OCI-LY3 (cell line): ENCODE measurements around the gene RAB40A.

Source experiments
- EZH2phosphoT487 ChIP-seq: fragments of 200-600 bp; shearing (Covaris generic); IDR thresholded peaks from 2 replicates; pipeline ENCODE4 v1.6.1; 2018; ENCODE audit warnings: antibody characterized with exemption, mixed run types, low read depth
- TF ChIP-seq, protein P1 (sequence below): fragments of 200-600, 300-600 bp; sonication (generic); IDR thresholded peaks from 2 replicates; pipeline ENCODE4 v1.5.1; 2014; ENCODE audit warnings: antibody characterized with exemption, low read length, low read depth

GRCh38 chrX:103520386-103520785 lies 1.1 kb upstream of the RAB40A start:
- TF ChIP-seq, protein P1, sequence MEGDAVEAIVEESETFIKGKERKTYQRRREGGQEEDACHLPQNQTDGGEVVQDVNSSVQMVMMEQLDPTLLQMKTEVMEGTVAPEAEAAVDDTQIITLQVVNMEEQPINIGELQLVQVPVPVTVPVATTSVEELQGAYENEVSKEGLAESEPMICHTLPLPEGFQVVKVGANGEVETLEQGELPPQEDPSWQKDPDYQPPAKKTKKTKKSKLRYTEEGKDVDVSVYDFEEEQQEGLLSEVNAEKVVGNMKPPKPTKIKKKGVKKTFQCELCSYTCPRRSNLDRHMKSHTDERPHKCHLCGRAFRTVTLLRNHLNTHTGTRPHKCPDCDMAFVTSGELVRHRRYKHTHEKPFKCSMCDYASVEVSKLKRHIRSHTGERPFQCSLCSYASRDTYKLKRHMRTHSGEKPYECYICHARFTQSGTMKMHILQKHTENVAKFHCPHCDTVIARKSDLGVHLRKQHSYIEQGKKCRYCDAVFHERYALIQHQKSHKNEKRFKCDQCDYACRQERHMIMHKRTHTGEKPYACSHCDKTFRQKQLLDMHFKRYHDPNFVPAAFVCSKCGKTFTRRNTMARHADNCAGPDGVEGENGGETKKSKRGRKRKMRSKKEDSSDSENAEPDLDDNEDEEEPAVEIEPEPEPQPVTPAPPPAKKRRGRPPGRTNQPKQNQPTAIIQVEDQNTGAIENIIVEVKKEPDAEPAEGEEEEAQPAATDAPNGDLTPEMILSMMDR: no peak
- no peak for TF ChIP-seq EZH2phosphoT487
